ENCODE results near the gene ZMYM4.

ZMYM4 gene

GRCh38 chr1:35229587-35230360 is 38.7 kb upstream of the ZMYM4 start:
- no peak for TF ChIP-seq RAD21 (IDR thresholded peaks at IDR 0.05; ENCODE audit: low read depth)
- no peak for TF ChIP-seq TAF1 (IDR thresholded peaks at IDR 0.05; ENCODE audit: low read depth)

GRCh38 chr1:35231287-35231686 is 37.2 kb upstream of the ZMYM4 start:
- TF ChIP-seq FOXM1 (IDR thresholded peaks at IDR 0.05; ENCODE audit: borderline replicate concordance, low read depth) (no peak), ZBTB7A (IDR thresholded peaks at IDR 0.05; ENCODE audit: low read depth) (no peak), EGR1 (IDR thresholded peaks at IDR 0.05) (no peak), RAD21 (IDR thresholded peaks at IDR 0.05; ENCODE audit: low read depth) (no peak), MAX (IDR thresholded peaks at IDR 0.05) (no peak), REST (IDR thresholded peaks at IDR 0.05; ENCODE audit: low read depth) (no peak), NFIC (IDR thresholded peaks at IDR 0.05) (no peak), EP300 (IDR thresholded peaks at IDR 0.05; ENCODE audit: borderline replicate concordance) (no peak), TEAD4 (IDR thresholded peaks at IDR 0.05) (no peak), TCF12 (IDR thresholded peaks at IDR 0.05; ENCODE audit: low read depth) (no peak), TAF1 (IDR thresholded peaks at IDR 0.05; ENCODE audit: low read depth) (no peak)

- TF ChIP-seq ZBTB7A (IDR thresholded peaks at IDR 0.05; ENCODE audit: low read depth), result no peak
- TF ChIP-seq MAX (IDR thresholded peaks at IDR 0.05), result no peak
- TF ChIP-seq TAF1 (IDR thresholded peaks at IDR 0.05; ENCODE audit: low read depth), result no peak
Observed at GRCh38 chr1:35243691-35244090, 24.8 kb upstream of the ZMYM4 start.

GRCh38 chr1:35247256-35247655 is 21.3 kb upstream of the ZMYM4 start:
- TF ChIP-seq CEBPB (IDR thresholded peaks at IDR 0.05) (no peak), ZBTB7A (IDR thresholded peaks at IDR 0.05; ENCODE audit: low read depth) (no peak), NFIC (IDR thresholded peaks at IDR 0.05) (no peak), TEAD4 (IDR thresholded peaks at IDR 0.05) (no peak), CREB1 (IDR thresholded peaks at IDR 0.05; ENCODE audit: low read depth) (no peak), TCF12 (IDR thresholded peaks at IDR 0.05; ENCODE audit: low read depth) (no peak), EP300 (IDR thresholded peaks at IDR 0.05; ENCODE audit: borderline replicate concordance) (no peak)

GRCh38 chr1:35253941-35254340 is 14.6 kb upstream of the ZMYM4 start:
- no peak for TF ChIP-seq RAD21 (IDR thresholded peaks at IDR 0.05; ENCODE audit: low read depth)
- no peak for TF ChIP-seq TCF12 (IDR thresholded peaks at IDR 0.05; ENCODE audit: low read depth)
- no peak for TF ChIP-seq MAX (IDR thresholded peaks at IDR 0.05)
- TF ChIP-seq YY1 (IDR thresholded peaks at IDR 0.05; ENCODE audit: low read depth), result no peak
- TF ChIP-seq NFIC (IDR thresholded peaks at IDR 0.05), result no peak
- no peak for TF ChIP-seq ZBTB7A (IDR thresholded peaks at IDR 0.05; ENCODE audit: low read depth)
- TF ChIP-seq TAF1 (IDR thresholded peaks at IDR 0.05; ENCODE audit: low read depth), result no peak
- no peak for TF ChIP-seq FOXM1 (IDR thresholded peaks at IDR 0.05; ENCODE audit: borderline replicate concordance, low read depth)
- no peak for TF ChIP-seq EGR1 (IDR thresholded peaks at IDR 0.05)
- no peak for TF ChIP-seq USF1 (IDR thresholded peaks at IDR 0.05)
- no peak for TF ChIP-seq REST (IDR thresholded peaks at IDR 0.05; ENCODE audit: low read depth)

GRCh38 chr1:35255276-35255675 is 13.2 kb upstream of the ZMYM4 start:
- no peak for TF ChIP-seq FOXM1 (IDR thresholded peaks at IDR 0.05; ENCODE audit: borderline replicate concordance, low read depth)
- no peak for TF ChIP-seq EP300 (IDR thresholded peaks at IDR 0.05; ENCODE audit: borderline replicate concordance)
- TF ChIP-seq USF1 (IDR thresholded peaks at IDR 0.05), result no peak
- TF ChIP-seq TCF12 (IDR thresholded peaks at IDR 0.05; ENCODE audit: low read depth), result no peak
- TF ChIP-seq YY1 (IDR thresholded peaks at IDR 0.05; ENCODE audit: low read depth), result no peak
- TF ChIP-seq MAX (IDR thresholded peaks at IDR 0.05), result no peak
- TF ChIP-seq ZBTB7A (IDR thresholded peaks at IDR 0.05; ENCODE audit: low read depth), result no peak
- no peak for TF ChIP-seq NFIC (IDR thresholded peaks at IDR 0.05)
- no peak for TF ChIP-seq EGR1 (IDR thresholded peaks at IDR 0.05)
- no peak for TF ChIP-seq CEBPB (IDR thresholded peaks at IDR 0.05)

Measured in Ishikawa (cell line).